Peyer's patch (tissue), 4 donors: ENCODE results near the gene KCNB1. TPM values are rescaled to one million over a fixed set of nuclear protein-coding genes. Genes with fewer than 3 reads are reported as not detected.

ENCODE experiments used
- DNase-seq, 3 donors: peaks; one replicate each; pipeline ENCODE4 v3.0.0-alpha.2; 2017 to 2019
- H3K27ac ChIP-seq, 4 donors: fragments of 200-600 bp; sonication (generic); one replicate each; pipeline ENCODE4 v1.5.1; 2016 to 2019
- H3K27me3 ChIP-seq, 2 donors: fragments of 200-600 bp; sonication (generic); one replicate each; pipeline ENCODE4 v1.5.1; 2019
- H3K36me3 ChIP-seq, 3 donors: fragments of 200-600 bp; sonication (generic); one replicate each; pipeline ENCODE4 v1.5.1; 2016 to 2019
- H3K4me1 ChIP-seq, 4 donors: fragments of 200-600 bp; sonication (generic); one replicate each; pipeline ENCODE4 v1.5.1; 2016 to 2019
- H3K4me3 ChIP-seq, 4 donors: fragments of 200-600 bp; sonication (generic); 1 replicate in 3 of 4; 2 replicates in 1 of 4; pipeline ENCODE4 v1.5.1; 2016 to 2019; ENCODE audit warnings: mild to moderate bottlenecking in 1 of 4
- H3K9me3 ChIP-seq, 4 donors: fragments of 200-600 bp; sonication (generic); one replicate each; pipeline ENCODE4 v1.5.1; 2016 to 2019; ENCODE audit warnings: mild to moderate bottlenecking in 1 of 4
- CTCF ChIP-seq, 6 experiments: fragments of 450-650 bp in 4 of 6; fragments of 200-600 bp in 2 of 6; sonication (generic) in 1 of 6; IDR thresholded peaks; one replicate each; pipeline ENCODE4 v1.5.1; 2017 to 2019; ENCODE audit warnings: antibody characterized with exemption in 6 of 6, mild to moderate bottlenecking in 3 of 6, moderate library complexity in 1 of 6
- POLR2A ChIP-seq, 2 donors: fragments of 450-650 bp; IDR thresholded peaks; one replicate each; pipeline ENCODE4 v1.5.1; 2017; ENCODE audit warnings: antibody characterized with exemption in 2 of 2, mild to moderate bottlenecking in 2 of 2, moderate library complexity in 2 of 2
- total RNA-seq, 4 donors: library from RNA; depleted of rRNA; stranded (reverse); fragments of >200 nt; gene quantifications; one replicate each; pipeline ENCODE4 v1.1.0, GENCODE V29; 2016

Gene KCNB1
- total RNA-seq, 4 donors from 2014 or later: 0.35 to 0.85 (median 0.61) TPM

DNA sequence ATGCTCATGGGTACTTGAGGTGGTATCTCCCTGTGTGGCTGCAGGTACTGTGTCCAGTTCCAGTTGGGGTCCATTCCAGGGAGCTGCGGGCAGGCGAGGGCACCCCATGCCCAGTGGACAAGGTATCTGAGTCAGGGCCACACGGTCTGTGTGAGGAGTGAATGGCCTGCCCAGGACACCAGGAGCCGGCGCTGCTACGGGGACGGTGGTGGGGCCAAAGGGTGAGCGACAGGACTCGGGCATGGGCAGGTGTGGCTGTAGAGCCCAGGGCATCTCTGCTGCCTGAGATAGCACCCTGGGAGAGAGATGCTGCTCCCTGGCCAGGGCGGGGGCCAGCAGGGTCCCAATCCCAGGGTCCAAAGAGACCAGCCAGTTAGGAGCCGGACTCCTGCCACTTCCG lies 147.0 kb downstream of the KCNB1 start:
- no peak overlapping the region for H3K4me3 ChIP-seq
- no peaks in the 10 kb centered on the region for H3K4me1 ChIP-seq
- no peak overlapping the region for H3K27ac ChIP-seq
- TF ChIP-seq CTCF (IDR thresholded peaks at IDR 0.05): no peak
- TF ChIP-seq POLR2A (IDR thresholded peaks at IDR 0.05): no peak
- H3K27me3 ChIP-seq: no peaks in the 10 kb centered on the region
- H3K36me3 ChIP-seq: no peaks in the 10 kb centered on the region
- no peak for DNase-seq
- H3K9me3 ChIP-seq: no peaks in the 10 kb centered on the region

DNA sequence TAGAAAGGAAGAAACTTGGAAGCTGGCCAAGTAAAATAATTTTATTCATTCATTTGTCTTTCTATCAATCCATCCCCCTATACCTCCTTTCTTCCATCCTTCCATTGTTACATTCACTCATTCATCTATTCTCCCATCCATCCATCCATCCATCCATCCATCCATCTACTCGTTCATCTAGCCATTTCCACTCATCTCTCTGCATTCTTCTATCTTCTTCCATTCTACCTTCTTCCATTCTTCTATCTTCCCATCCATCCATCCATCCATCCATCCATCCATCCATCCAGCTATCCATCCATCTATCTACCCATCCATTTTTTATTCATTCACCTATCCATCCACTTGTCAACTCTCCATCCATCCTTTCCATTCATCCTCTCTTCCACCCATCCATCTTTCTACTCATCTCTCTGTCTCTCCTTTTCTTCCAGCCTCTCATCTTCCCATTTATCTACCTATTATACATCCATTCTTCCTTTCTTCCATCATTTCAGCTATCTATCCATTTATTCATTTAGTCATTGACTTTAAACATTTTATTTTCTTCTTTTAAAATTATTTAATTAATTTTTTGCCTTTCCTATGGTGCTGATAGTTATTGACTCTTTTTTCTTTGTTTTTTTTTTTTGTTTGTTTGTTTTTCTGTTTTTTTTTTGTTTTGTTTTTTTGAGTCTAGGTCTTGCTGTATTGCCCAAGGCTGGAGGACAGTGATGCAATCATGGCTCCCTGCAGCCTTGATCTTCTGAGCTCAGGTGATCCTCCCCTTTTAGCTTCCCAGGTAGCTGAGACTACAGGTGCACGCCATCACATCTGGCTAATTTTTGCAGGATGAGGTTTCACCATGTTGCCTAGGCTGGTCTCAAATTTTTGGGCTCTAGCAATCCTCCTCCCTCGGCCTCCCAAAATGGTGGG lies 151.5 kb downstream of the KCNB1 start:
- DNase-seq: no peak
- no peak overlapping the region for H3K27ac ChIP-seq
- no peak for TF ChIP-seq POLR2A (IDR thresholded peaks at IDR 0.05)
- no peak for TF ChIP-seq CTCF (IDR thresholded peaks at IDR 0.05)
- no peaks in the 10 kb centered on the region for H3K9me3 ChIP-seq
- H3K36me3 ChIP-seq: no peaks in the 10 kb centered on the region
- no peak overlapping the region for H3K4me3 ChIP-seq
- no peaks in the 10 kb centered on the region for H3K27me3 ChIP-seq
- no peaks in the 10 kb centered on the region for H3K4me1 ChIP-seq

DNA sequence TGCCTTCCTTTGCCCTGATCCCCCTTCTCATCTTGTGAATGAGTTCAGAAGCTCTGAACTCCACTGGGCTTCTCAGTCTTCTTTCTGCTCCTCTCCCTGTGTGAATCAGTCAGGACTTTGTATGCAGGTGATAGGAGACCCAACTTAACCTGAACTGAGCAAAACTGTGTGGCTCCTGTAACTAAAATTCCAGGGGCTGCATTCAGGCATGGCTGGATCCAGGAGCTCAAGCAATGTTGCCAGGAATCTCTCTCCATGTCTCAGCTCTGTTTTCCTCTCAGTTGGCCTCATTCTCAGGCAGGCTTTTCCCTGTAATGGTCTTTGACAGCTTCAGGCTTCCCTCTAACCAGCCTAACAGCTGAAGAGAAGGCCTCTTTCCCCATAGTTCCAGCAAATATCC lies 153.7 kb downstream of the KCNB1 start:
- no peaks in the 10 kb centered on the region for H3K36me3 ChIP-seq
- no peak overlapping the region for H3K4me3 ChIP-seq

GRCh38 chr20:49326026-49326425 lies 156.4 kb downstream of the KCNB1 start:
- no peaks in the 10 kb centered on the region for H3K36me3 ChIP-seq
- TF ChIP-seq CTCF (IDR thresholded peaks at IDR 0.05) (no peak), POLR2A (IDR thresholded peaks at IDR 0.05) (no peak)
- H3K4me1 ChIP-seq: no peaks in the 10 kb centered on the region
- no peaks in the 10 kb centered on the region for H3K27me3 ChIP-seq
- DNase-seq: no peak
- no peak overlapping the region for H3K4me3 ChIP-seq
- H3K9me3 ChIP-seq: no peaks in the 10 kb centered on the region
- H3K27ac ChIP-seq: no peak overlapping the region

More for the DNA sequence above, 153.7 kb downstream of the KCNB1 start:
- no peaks in the 10 kb centered on the region for H3K4me1 ChIP-seq
- H3K27me3 ChIP-seq: no peaks in the 10 kb centered on the region
- DNase-seq: no peak
- no peaks in the 10 kb centered on the region for H3K9me3 ChIP-seq
- no peak for TF ChIP-seq CTCF (IDR thresholded peaks at IDR 0.05)
- TF ChIP-seq POLR2A (IDR thresholded peaks at IDR 0.05): no peak
- no peak overlapping the region for H3K27ac ChIP-seq

DNA sequence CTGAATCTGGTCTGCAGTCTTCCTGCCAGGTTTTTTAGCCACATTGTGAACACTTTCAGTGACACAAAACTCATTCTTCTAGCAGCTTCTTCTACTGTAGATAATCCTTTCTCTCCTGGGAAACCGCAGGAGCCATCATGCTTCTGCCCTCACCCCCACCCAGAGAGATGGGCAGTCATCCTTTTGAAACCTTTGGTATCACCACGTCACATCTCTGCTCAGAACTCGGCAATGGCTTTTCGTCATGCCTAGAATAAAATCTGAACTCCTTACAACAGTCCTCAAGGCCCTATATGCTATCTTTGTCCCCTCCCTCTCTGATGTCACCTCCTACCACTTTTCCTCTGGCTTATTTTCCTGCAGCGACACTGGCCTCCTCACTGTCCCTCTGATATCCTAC lies 158.2 kb downstream of the KCNB1 start:
- Histone ChIP-seq H3K27ac (no peak overlapping the region), H3K36me3 (no peaks in the 10 kb centered on the region), H3K4me1 (peaks cover 0 to 2% (median 0%) of the 10 kb centered on the region in 4 donors), H3K9me3 (no peaks in the 10 kb centered on the region), H3K27me3 (peaks cover 0 to 3% of the 10 kb centered on the region in 2 donors), H3K4me3 (no peak overlapping the region)
- DNase-seq: no peak
- TF ChIP-seq POLR2A (IDR thresholded peaks at IDR 0.05): no peak
- no peak for TF ChIP-seq CTCF (IDR thresholded peaks at IDR 0.05)
